Right atrium auricular region (tissue), 2 donors: ENCODE results near the gene STAU1. TPM values are rescaled to one million over a fixed set of nuclear protein-coding genes. Genes with fewer than 3 reads are reported as not detected.

Experiments used
- DNase-seq: peaks from one replicate; pipeline ENCODE4 v3.0.0-alpha.2; 2019; ENCODE audit warnings: low spot score
- H3K27ac ChIP-seq, 2 donors: fragments of 200-600 bp; sonication (generic); 1 replicate in 1 of 2; 2 replicates in 1 of 2; pipeline ENCODE4 v1.5.1; 2016 to 2019
- H3K27me3 ChIP-seq, 2 donors: fragments of 200-600 bp; sonication (generic); one replicate each; pipeline versions ENCODE4 v1.5.1 to v1.6.0; 2017 to 2019
- H3K36me3 ChIP-seq: fragments of 200-600 bp; sonication (generic); one replicate; pipeline ENCODE4 v1.5.1; 2016
- H3K4me1 ChIP-seq, 2 donors: fragments of 200-600 bp; sonication (generic); one replicate each; pipeline versions ENCODE4 v1.5.1 to v1.6.0; 2017 to 2019
- H3K4me3 ChIP-seq, 2 donors: fragments of 200-600 bp; sonication (generic); 1 replicate in 1 of 2; 2 replicates in 1 of 2; pipeline ENCODE4 v1.5.1; 2017 to 2019; ENCODE audit warnings: mild to moderate bottlenecking in 1 of 2, moderate library complexity in 1 of 2
- H3K9me3 ChIP-seq, 2 donors: fragments of 200-600 bp; sonication (generic); one replicate each; pipeline ENCODE4 v1.5.1; 2019
- total RNA-seq, 2 donors: library from RNA; depleted of rRNA; stranded (reverse); fragments of >200 nt; gene quantifications; one replicate each; pipeline ENCODE4 v1.1.0, GENCODE V29; 2016
- TF ChIP-seq, protein P1 (sequence below), 2 donors: fragments of 200-600 bp; sonication (generic); IDR thresholded peaks; one replicate each; pipeline ENCODE4 v1.5.1; 2019; ENCODE audit warnings: antibody characterized with exemption in 2 of 2

Gene STAU1
- total RNA-seq, 2 donors from 2014 or later: 62.9 to 77.0 TPM

DNA sequence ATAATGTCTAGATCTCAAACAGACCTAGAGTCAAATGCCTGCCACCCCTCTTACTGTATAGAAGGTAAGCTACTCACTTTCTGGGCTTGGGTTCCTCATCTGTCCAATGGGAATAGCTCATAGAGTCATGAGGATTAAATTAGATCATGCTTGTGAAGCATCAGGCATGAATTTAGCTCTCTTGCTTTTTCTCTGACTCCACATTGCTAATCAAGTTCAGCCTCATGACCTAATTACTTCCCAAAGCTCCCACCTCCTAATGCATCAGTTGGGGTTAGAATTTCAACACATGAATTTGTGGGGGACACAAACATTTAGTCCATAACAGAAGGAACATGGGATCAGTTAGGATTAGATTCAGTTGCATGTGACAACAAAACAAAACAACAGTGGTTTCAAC, 26.4 kb upstream of the STAU1 start:
- Histone ChIP-seq H3K4me1 (no peaks in the 10 kb centered on the region), H3K27ac (no peak overlapping the region), H3K27me3 (no peaks in the 10 kb centered on the region), H3K9me3 (peaks cover 0 to 11% of the 10 kb centered on the region in 2 donors), H3K4me3 (no peak overlapping the region), H3K36me3 (no peaks in the 10 kb centered on the region)
- no peak for DNase-seq
- TF ChIP-seq, protein P1, sequence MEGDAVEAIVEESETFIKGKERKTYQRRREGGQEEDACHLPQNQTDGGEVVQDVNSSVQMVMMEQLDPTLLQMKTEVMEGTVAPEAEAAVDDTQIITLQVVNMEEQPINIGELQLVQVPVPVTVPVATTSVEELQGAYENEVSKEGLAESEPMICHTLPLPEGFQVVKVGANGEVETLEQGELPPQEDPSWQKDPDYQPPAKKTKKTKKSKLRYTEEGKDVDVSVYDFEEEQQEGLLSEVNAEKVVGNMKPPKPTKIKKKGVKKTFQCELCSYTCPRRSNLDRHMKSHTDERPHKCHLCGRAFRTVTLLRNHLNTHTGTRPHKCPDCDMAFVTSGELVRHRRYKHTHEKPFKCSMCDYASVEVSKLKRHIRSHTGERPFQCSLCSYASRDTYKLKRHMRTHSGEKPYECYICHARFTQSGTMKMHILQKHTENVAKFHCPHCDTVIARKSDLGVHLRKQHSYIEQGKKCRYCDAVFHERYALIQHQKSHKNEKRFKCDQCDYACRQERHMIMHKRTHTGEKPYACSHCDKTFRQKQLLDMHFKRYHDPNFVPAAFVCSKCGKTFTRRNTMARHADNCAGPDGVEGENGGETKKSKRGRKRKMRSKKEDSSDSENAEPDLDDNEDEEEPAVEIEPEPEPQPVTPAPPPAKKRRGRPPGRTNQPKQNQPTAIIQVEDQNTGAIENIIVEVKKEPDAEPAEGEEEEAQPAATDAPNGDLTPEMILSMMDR (IDR thresholded peaks at IDR 0.05): no peak

DNA sequence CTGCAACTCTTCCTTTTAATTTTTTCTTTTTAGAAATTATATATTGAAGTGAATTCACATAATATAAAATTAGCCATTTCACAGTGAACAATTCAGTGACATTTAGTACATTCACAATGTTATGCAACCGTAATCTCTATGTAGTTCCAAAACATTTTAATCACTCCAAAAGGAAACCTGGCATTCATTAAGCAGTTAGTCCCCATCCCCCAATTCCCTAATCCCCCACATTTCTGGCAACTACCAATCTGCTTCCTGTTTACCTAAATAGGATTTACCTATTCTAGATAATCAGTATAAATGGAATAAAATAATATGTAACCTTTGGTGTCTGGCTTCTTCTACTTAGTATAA, 22.6 kb upstream of the STAU1 start:
- Histone ChIP-seq H3K4me1 (no peaks in the 10 kb centered on the region), H3K36me3 (no peaks in the 10 kb centered on the region), H3K4me3 (no peak overlapping the region), H3K9me3 (peaks cover 0 to 11% of the 10 kb centered on the region in 2 donors), H3K27me3 (no peaks in the 10 kb centered on the region), H3K27ac (no peak overlapping the region)
- TF ChIP-seq, protein P1 (IDR thresholded peaks at IDR 0.05): no peak
- no peak for DNase-seq

DNA sequence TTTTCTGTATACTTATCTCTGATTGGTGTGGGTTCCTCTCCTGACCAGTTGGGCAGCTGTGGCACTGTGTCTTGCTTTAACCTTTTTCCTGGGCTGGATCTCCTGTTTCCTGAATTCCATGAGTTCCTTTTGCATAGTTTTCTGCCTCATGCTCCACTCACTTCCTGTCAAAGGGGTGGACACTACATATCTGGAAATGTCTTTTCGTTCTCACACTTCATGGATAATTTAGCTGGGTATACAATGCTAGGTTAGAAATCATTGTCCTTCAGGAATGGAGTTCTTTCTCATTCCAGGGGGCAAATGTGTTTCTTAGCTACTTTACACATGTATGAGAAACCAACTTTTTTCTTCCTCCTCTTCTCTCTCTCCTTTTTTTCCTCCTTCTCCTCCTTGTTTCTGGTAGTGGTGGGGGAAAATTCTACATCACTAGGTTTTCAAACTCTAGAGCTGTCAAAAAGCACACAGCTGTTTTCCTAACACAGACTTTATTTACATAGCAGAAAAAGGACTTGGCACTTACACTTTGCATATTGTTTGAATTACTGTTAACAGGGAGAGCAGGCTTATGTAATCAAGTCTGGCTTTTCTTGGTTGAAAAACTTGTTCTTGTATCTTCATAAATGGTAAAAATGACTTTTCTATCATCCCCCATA, 22.1 kb upstream of the STAU1 start:
- H3K4me3 ChIP-seq: no peak overlapping the region
- no peaks in the 10 kb centered on the region for H3K4me1 ChIP-seq
- H3K27ac ChIP-seq: no peak overlapping the region
- H3K36me3 ChIP-seq: no peaks in the 10 kb centered on the region
- peaks cover 0 to 11% of the 10 kb centered on the region in 2 donors for H3K9me3 ChIP-seq
- H3K27me3 ChIP-seq: no peaks in the 10 kb centered on the region
- DNase-seq: no peak
- TF ChIP-seq, protein P1 (IDR thresholded peaks at IDR 0.05): no peak

DNA sequence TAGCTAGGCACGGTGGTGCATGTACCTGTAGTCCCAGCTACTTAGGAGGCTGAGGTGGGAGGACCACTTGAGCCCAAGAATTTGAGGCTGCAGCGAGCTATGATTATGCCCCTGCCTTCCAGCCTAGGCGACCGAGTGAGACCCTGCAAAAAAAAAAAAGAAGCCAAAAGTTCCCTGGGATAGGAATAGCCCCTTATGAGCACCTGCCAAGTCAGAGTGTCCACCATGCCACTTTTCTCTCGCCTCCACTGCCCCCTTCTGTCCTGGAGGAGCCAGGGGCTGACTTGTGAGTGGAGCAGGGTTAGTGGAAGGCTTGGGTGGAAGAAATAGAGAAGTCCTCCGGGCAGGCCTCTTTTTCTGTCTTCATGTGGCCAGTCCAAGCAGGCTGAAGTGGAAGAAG, 18.9 kb upstream of the STAU1 start:
- H3K4me1 ChIP-seq: no peaks in the 10 kb centered on the region
- no peak for DNase-seq
- TF ChIP-seq, protein P1 (IDR thresholded peaks at IDR 0.05): no peak
- no peak overlapping the region for H3K4me3 ChIP-seq
- H3K36me3 ChIP-seq: no peaks in the 10 kb centered on the region
- H3K27ac ChIP-seq: no peak overlapping the region
- H3K9me3 ChIP-seq: peaks cover 0 to 11% of the 10 kb centered on the region in 2 donors
- H3K27me3 ChIP-seq: no peaks in the 10 kb centered on the region

DNA sequence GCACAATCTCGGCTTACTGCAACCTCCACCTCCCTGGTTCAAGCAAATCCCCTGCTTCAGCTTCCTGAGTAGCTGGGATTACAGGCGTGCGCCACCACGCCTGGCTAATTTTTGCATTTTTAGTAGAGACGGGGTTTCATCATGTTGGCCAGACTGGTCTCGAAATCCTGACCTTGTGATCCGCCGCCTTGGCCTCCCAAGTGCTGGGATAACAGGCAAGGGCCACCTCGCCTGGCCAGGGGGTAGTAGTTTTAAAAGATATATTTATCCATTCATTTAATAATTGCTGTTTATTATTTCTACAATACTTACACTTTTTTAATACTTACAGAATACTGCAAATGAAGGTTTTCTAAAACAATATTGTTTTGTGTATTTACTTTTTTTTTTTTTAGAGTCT, 15.6 kb upstream of the STAU1 start:
- Histone ChIP-seq H3K4me3 (no peak overlapping the region), H3K36me3 (no peaks in the 10 kb centered on the region), H3K9me3 (no peaks in the 10 kb centered on the region), H3K4me1 (no peaks in the 10 kb centered on the region), H3K27me3 (no peaks in the 10 kb centered on the region), H3K27ac (no peak overlapping the region)
- no peak for DNase-seq
- TF ChIP-seq, protein P1 (IDR thresholded peaks at IDR 0.05): no peak

DNA sequence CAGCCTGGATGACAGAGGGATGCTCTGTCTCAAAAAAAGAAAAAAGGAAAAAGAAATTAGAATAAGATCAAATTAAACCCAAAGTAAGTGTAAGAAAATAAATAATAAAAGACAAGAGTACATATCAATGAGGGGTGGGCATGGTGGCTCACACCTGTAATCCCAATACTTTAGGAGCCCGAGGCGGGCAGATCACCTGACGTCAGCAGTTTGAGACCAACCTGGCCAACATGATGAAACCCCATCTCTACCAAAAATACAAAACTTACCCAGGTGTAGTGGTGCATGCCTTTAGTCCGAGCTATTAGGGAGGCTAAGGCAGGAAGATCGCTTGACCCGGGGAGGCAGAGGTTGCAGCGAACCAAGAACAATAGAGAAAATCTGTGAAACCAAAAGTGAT, 14.9 kb upstream of the STAU1 start:
- Histone ChIP-seq H3K9me3 (no peaks in the 10 kb centered on the region), H3K4me3 (no peak overlapping the region), H3K36me3 (no peaks in the 10 kb centered on the region), H3K27ac (no peak overlapping the region), H3K27me3 (no peaks in the 10 kb centered on the region), H3K4me1 (no peaks in the 10 kb centered on the region)
- TF ChIP-seq, protein P1 (IDR thresholded peaks at IDR 0.05): no peak
- no peak for DNase-seq
